H9 (cell line): ENCODE measurements around the gene SERBP1. TPM values are rescaled to one million over a fixed set of nuclear protein-coding genes. Genes with fewer than 3 reads are reported as not detected.

Experiments
- DNase-seq: peaks from one replicate; pipeline ENCODE4 v3.0.0-alpha.2; 2017
- H2AFZ ChIP-seq: one replicate; pipeline ENCODE4 v1.6.1; 2013; ENCODE audit warnings: mild to moderate bottlenecking, low read length, control low read depth, moderate library complexity
- H2AK5ac ChIP-seq: 2 replicates; pipeline ENCODE4 v1.6.1; 2013; ENCODE audit warnings: low read length, control low read depth, mixed read lengths; ENCODE audit not compliant: insufficient read length
- H2BK120ac ChIP-seq: one replicate; pipeline ENCODE4 v1.6.1; 2013; ENCODE audit warnings: low read depth, mild to moderate bottlenecking, low read length, control low read depth, inconsistent platforms; ENCODE audit not compliant: poor library complexity, severe bottlenecking
- H2BK12ac ChIP-seq: 2 replicates; pipeline ENCODE4 v1.6.1; 2013; ENCODE audit warnings: low read length, control low read depth, mixed read lengths, low read depth; ENCODE audit not compliant: insufficient read length
- H2BK15ac ChIP-seq: 2 replicates; pipeline ENCODE4 v1.6.1; 2013; ENCODE audit warnings: low read depth, low read length, control low read depth
- H2BK20ac ChIP-seq: one replicate; pipeline ENCODE4 v1.6.1; 2013; ENCODE audit warnings: low read depth, mild to moderate bottlenecking, low read length, control low read depth, inconsistent platforms; ENCODE audit not compliant: poor library complexity, severe bottlenecking
- H2BK5ac ChIP-seq: 2 replicates; pipeline ENCODE4 v1.6.1; 2013; ENCODE audit warnings: low read length, control low read depth, mixed read lengths; ENCODE audit not compliant: insufficient read length
- H3K14ac ChIP-seq: 2 replicates; pipeline ENCODE4 v1.6.1; 2013; ENCODE audit warnings: low read length, control low read depth; ENCODE audit not compliant: insufficient read depth
- H3K18ac ChIP-seq: 2 replicates; pipeline ENCODE4 v1.6.1; 2013; ENCODE audit warnings: low read depth, mild to moderate bottlenecking, mixed read lengths, low read length, control low read depth; ENCODE audit not compliant: insufficient read length
- H3K23ac ChIP-seq: 2 replicates; pipeline ENCODE4 v1.6.1; 2013; ENCODE audit warnings: low read length, control low read depth, mixed read lengths, low read depth; ENCODE audit not compliant: insufficient read length
- H3K23me2 ChIP-seq: 2 replicates; pipeline ENCODE4 v1.6.1; 2013; ENCODE audit warnings: low read depth, mild to moderate bottlenecking, mixed read lengths, low read length, control low read depth; ENCODE audit not compliant: insufficient read length, poor library complexity, severe bottlenecking
- H3K27ac ChIP-seq: 2 replicates; pipeline ENCODE4 v1.5.1; 2013; ENCODE audit warnings: low read length, control low read depth, mixed read lengths, low read depth; ENCODE audit not compliant: insufficient read length
- H3K27me3 ChIP-seq: 2 replicates; pipeline ENCODE4 v1.6.1; 2013; ENCODE audit warnings: low read length, control low read depth, inconsistent platforms; ENCODE audit not compliant: insufficient read depth
- H3K4ac ChIP-seq: 2 replicates; pipeline ENCODE4 v1.6.1; 2013; ENCODE audit warnings: low read depth, mild to moderate bottlenecking, control low read depth, inconsistent platforms, low read length, moderate library complexity
- H3K4me1 ChIP-seq: 2 replicates; pipeline ENCODE4 v1.6.1; 2013; ENCODE audit warnings: low read length, control low read depth, inconsistent platforms; ENCODE audit not compliant: insufficient read depth
- H3K4me2 ChIP-seq: 2 replicates; pipeline ENCODE4 v1.6.1; 2013; ENCODE audit warnings: low read length, control low read depth, mixed read lengths; ENCODE audit not compliant: insufficient read length, insufficient read depth
- H3K56ac ChIP-seq: 2 replicates; pipeline ENCODE4 v1.6.1; 2013; ENCODE audit warnings: low read depth, mild to moderate bottlenecking, mixed read lengths, low read length, control low read depth; ENCODE audit not compliant: insufficient read length
- H3K79me1 ChIP-seq: 2 replicates; pipeline ENCODE4 v1.6.1; 2013; ENCODE audit warnings: low read depth, mild to moderate bottlenecking, moderate library complexity, low read length, control low read depth, inconsistent platforms; ENCODE audit not compliant: insufficient read depth, poor library complexity, severe bottlenecking
- H3K79me2 ChIP-seq: 2 replicates; pipeline ENCODE4 v1.6.1; 2013; ENCODE audit warnings: low read length, control low read depth, inconsistent platforms; ENCODE audit not compliant: insufficient read depth
- H3K9ac ChIP-seq: 2 replicates; pipeline ENCODE4 v1.6.1; 2013; ENCODE audit warnings: low read length, control low read depth, mixed read lengths; ENCODE audit not compliant: insufficient read length; ENCODE audit errors: extremely low read depth
- H3K9me3 ChIP-seq: one replicate; pipeline ENCODE4 v1.6.1; 2013; ENCODE audit warnings: low read depth, low read length, inconsistent platforms; ENCODE audit not compliant: control insufficient read depth
- H3T11ph ChIP-seq: one replicate; pipeline ENCODE4 v1.6.1; 2013; ENCODE audit warnings: mild to moderate bottlenecking, low read length, control low read depth, inconsistent platforms
- H4K20me1 ChIP-seq: one replicate; pipeline ENCODE4 v1.6.1; 2013; ENCODE audit not compliant: control insufficient read depth, insufficient read length, insufficient read depth
- H4K5ac ChIP-seq: 2 replicates; pipeline ENCODE4 v1.6.1; 2013; ENCODE audit warnings: low read depth, mild to moderate bottlenecking, mixed read lengths, low read length, control low read depth; ENCODE audit not compliant: insufficient read length
- H4K8ac ChIP-seq: replicated peaks from 2 replicates; pipeline ENCODE4 v1.6.1; 2013; ENCODE audit warnings: low read length, control low read depth, mixed read lengths, low read depth; ENCODE audit not compliant: insufficient read length
- H4K91ac ChIP-seq: 2 replicates; pipeline ENCODE4 v1.6.1; 2013; ENCODE audit warnings: low read depth, mild to moderate bottlenecking, moderate library complexity, mixed read lengths, low read length, control low read depth; ENCODE audit not compliant: insufficient read length
- H3K27ac Mint-ChIP-seq, 3 experiments: 2 replicates in 2 of 3; 3 replicates in 1 of 3; pipeline ENCODE4 v1.8.0; 2020 to 2021; ENCODE audit warnings: mixed read lengths in 3 of 3, mild to moderate bottlenecking in 1 of 3, moderate library complexity in 1 of 3
- H3K27me3 Mint-ChIP-seq: 2 replicates; pipeline ENCODE4 v1.8.0; 2021; ENCODE audit warnings: low read depth, mild to moderate bottlenecking, moderate library complexity, mixed read lengths
- H3K36me3 Mint-ChIP-seq, 3 experiments: 2 replicates in 2 of 3; 3 replicates in 1 of 3; pipeline ENCODE4 v1.8.0; 2020 to 2021; ENCODE audit warnings: low read depth in 3 of 3, mixed read lengths in 3 of 3; ENCODE audit not compliant: insufficient read depth in 1 of 3
- H3K4me1 Mint-ChIP-seq, 2 experiments: 2 replicates each; pipeline ENCODE4 v1.8.0; 2020; ENCODE audit warnings: mixed read lengths in 2 of 2
- H3K4me3 Mint-ChIP-seq, 2 experiments: 2 replicates in 1 of 2; 3 replicates in 1 of 2; pipeline ENCODE4 v1.8.0; 2020 to 2021; ENCODE audit warnings: mild to moderate bottlenecking in 2 of 2, mixed read lengths in 2 of 2, moderate library complexity in 1 of 2
- H3K9me3 Mint-ChIP-seq, 2 experiments: 2 replicates in 1 of 2; 3 replicates in 1 of 2; pipeline ENCODE4 v1.8.0; 2020; ENCODE audit warnings: mild to moderate bottlenecking in 2 of 2, mixed read lengths in 2 of 2, moderate library complexity in 1 of 2
- WGBS: extraction: QIAGEN DNeasy Blood & Tissue Kit; methylation state at CpG from one replicate; pipeline ENCODE4 v1.1.7; 2013; ENCODE audit warnings: missing lambda C conversion rate, low lambda C conversion rate, mixed read lengths; ENCODE audit not compliant: insufficient read length; ENCODE audit errors: extremely low coverage; 5-methylcytosine and 5-hydroxymethylcytosine counted together
- total RNA-seq: library from RNA; stranded (reverse); gene quantifications from 2 replicates; pipeline ENCODE4 v1.2.1, GENCODE V29; 2021
- TF ChIP-seq, protein P1 (sequence below): fragments of 200-600 bp; sonication (generic); conservative IDR thresholded peaks from 3 replicates; pipeline ENCODE4 v1.8.0; 2021; ENCODE audit warnings: antibody characterized with exemption, mild to moderate bottlenecking

Gene SERBP1
- total RNA-seq, 1 experiment from 2014 or later: 495 TPM

DNA sequence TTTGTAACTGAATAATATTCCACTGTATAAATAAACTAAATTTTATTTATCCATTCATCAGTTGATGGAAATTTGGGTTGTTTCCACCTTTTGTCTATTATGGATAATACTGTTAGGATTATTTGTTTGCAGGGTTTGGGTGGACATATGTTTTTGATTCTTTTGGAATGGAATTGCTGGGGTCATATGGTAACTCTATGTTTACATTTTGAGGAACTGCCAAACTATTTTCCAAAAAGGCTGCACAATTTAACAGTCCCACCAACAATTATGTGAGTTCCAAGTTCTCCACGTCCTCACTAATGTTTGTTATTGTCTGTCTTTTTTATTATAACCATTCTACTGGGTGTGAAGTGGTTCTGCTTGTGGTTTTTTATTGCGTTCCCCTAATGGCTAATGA, 4.3 kb upstream of the SERBP1 start:
- H4K91ac ChIP-seq: no peak overlapping the region
- DNase-seq: no peak
- no peak overlapping the region for H4K8ac ChIP-seq
- Mint-ChIP-seq H3K9me3 (peaks cover 0 to 3% of the 10 kb centered on the region in 2 experiments; a peak in 2 of 5 replicates), H3K27me3 (no peaks in the 10 kb centered on the region), H3K4me3 (no peak overlapping the region), H3K4me1 (peaks cover 20 to 26% of the 10 kb centered on the region in 2 experiments), H3K27ac (no peak overlapping the region), H3K36me3 (peaks cover 6 to 8% (median 7%) of the 10 kb centered on the region in 3 experiments; a peak in 6 of 7 replicates)
- no peak overlapping the region for H3K56ac ChIP-seq
- H3K9ac ChIP-seq: no peak overlapping the region
- H3K4ac ChIP-seq: no peak overlapping the region
- no peak overlapping the region for H2BK15ac ChIP-seq
- H2AFZ ChIP-seq: no peak overlapping the region
- H3T11ph ChIP-seq: no peak overlapping the region
- WGBS: no CpG with 5 or more reads among the region's 2 CpGs
- H3K23me2 ChIP-seq: peaks cover 10% of the 10 kb centered on the region
- H2BK5ac ChIP-seq: no peak overlapping the region
- no peak overlapping the region for H4K5ac ChIP-seq
- H4K20me1 ChIP-seq: no peaks in the 10 kb centered on the region
- peaks cover 5% of the 10 kb centered on the region; the same call in 1 of the 2 replicates for H3K79me2 ChIP-seq
- no peaks in the 10 kb centered on the region for H3K9me3 ChIP-seq
- H2BK12ac ChIP-seq: no peak overlapping the region
- H3K27me3 ChIP-seq: no peaks in the 10 kb centered on the region
- H3K79me1 ChIP-seq: no peaks in the 10 kb centered on the region
- no peak overlapping the region for H2AK5ac ChIP-seq
- H2BK20ac ChIP-seq: no peak overlapping the region
- H3K23ac ChIP-seq: no peak overlapping the region
- no peak overlapping the region for H3K4me2 ChIP-seq
- H3K4me1 ChIP-seq: no peaks in the 10 kb centered on the region
- no peak overlapping the region for H2BK120ac ChIP-seq
- no peak overlapping the region for H3K14ac ChIP-seq
- no peak overlapping the region for H3K18ac ChIP-seq
- TF ChIP-seq, protein P1, sequence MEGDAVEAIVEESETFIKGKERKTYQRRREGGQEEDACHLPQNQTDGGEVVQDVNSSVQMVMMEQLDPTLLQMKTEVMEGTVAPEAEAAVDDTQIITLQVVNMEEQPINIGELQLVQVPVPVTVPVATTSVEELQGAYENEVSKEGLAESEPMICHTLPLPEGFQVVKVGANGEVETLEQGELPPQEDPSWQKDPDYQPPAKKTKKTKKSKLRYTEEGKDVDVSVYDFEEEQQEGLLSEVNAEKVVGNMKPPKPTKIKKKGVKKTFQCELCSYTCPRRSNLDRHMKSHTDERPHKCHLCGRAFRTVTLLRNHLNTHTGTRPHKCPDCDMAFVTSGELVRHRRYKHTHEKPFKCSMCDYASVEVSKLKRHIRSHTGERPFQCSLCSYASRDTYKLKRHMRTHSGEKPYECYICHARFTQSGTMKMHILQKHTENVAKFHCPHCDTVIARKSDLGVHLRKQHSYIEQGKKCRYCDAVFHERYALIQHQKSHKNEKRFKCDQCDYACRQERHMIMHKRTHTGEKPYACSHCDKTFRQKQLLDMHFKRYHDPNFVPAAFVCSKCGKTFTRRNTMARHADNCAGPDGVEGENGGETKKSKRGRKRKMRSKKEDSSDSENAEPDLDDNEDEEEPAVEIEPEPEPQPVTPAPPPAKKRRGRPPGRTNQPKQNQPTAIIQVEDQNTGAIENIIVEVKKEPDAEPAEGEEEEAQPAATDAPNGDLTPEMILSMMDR: no peak
- no peak overlapping the region for H3K27ac ChIP-seq
